GM08714 (cell line): Measurements from ENCODE around the gene MEI4.

ENCODE experiments used
- H3K4me3 ChIP-seq: fragments of 200-500 bp; sonication (Bioruptor generic); 2 replicates; pipeline ENCODE4 v1.5.1; 2014; ENCODE audit warnings: mild to moderate bottlenecking, low read length, inconsistent platforms
- ZNF274 ChIP-seq: IDR thresholded peaks from 2 replicates; pipeline ENCODE4 v1.6.1; 2012; ENCODE audit warnings: mild to moderate bottlenecking, low read depth, low read length

Gene MEI4, protein sequence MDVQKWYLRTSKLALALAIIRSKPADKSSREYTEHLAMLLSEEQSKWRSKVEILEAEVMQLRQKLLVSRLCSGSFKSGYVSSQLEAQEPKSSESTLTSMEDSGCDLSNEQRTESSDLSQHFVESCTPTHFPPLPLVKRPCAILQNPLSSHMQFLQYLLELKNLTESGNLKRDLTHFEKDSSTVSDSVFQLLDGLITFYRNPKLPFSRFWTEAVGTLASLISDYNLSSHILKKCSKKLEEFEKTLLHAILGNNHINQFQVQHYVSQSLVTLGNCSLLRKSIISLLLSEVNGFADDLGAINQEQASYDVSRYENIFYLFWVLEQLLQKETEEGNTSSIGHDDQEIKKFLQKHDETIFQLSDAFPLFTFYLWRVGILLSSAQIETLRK

DNA sequence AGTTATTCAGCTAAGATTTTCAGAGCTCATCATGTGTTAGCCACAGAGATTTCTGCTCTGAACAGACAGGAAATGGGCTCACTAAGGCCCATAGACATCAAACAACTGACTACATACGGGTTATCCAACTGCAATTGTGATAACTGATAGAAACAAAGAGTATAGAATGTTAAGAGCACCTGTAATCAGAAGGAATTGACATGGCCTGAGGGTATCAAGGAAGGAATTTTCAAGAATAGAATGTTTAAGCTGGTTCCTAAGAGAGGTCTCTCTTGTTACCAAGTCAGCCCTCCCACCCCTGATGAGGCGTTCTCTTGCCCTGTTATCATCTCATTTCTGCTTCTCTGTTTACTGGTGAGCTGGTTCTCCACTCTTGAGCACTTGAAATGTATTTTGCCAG is at the start of gene MEI4:
Gene MEI4 (plus strand): TSS at position 301 of the 400 bp plus-strand sequence. CDS start 37,633 bp downstream, outside the sequence.
- no peak for TF ChIP-seq ZNF274
- H3K4me3 ChIP-seq = no peak within 1 kb of the TSS

DNA sequence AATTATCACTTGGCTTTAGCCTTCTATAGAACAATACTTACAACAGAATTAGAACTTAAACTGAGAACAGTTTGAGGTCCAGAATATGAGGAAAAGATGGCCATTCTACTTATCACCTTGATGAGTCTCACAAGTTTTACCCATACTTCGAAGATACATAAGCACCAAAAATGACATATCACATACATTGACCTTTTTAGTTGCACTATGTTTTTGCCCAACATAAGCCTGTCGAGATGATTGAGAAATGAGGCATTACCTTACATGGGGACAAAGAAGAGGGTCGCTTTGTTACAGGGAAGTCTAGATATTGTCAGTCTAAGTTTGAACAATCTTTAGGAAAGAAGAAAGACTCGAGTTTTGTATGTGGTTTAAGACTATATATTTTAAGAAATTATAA is 48.4 kb upstream of the MEI4 start:
- TF ChIP-seq ZNF274 = no peak
- H3K4me3 ChIP-seq = no peak overlapping the region

DNA sequence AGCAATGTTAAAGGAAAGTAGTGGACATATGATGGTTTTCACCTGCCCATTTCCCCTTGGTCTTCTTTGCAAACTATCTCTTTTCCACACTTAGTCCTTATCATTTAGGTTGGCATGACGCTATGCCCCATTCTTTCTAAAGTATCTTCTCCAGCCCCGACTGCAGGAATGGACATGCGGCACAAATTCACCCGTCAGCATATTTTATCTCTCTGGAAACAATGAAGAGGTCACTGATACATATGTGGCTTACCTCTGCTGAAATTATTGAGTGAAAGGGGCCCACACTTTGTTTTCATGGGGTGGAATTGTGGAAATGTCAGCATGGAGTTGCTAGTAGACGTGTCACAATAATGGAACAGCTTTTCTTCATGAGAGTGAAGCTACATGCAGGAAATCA is 45.8 kb upstream of the MEI4 start:
- no peak overlapping the region for H3K4me3 ChIP-seq
- no peak for TF ChIP-seq ZNF274

DNA sequence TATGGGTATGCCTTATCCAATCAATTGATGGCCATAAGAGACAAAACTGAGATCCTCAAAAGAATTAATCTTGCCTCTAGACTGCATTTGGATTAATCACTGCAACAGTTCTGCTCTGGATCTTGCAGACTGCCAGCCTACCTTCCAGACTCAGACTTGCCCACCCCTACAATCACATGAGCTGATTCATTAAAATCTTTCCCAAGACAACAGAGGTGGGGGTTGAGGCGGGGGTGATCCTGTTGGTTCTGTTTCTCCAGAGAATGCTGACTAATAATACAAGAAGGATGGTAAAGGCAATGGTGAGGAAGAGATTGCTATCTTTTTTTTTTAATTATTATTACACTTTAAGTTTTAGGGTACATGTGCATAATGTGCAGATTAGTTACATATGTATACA is 43.7 kb upstream of the MEI4 start:
- no peak for TF ChIP-seq ZNF274
- no peak overlapping the region for H3K4me3 ChIP-seq

DNA sequence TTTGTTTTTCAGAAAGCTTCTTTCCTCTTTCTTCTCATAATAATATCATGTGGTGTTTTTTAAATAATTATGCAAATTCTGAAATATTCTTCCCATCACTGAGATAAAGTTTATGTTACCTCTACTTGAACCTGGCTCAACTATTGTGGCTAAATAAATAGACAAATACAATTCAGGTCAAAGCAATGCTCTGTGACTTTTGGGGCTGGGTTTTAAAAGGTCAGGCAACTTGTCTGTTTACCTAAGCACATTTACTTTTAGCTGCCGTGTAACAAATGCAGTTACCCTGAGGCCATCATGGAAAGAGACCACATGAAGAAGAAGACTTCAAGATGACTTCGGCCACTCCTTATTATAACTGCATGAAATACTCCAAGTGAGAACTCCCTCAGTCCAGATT is 33.7 kb upstream of the MEI4 start:
- H3K4me3 ChIP-seq = no peak overlapping the region
- no peak for TF ChIP-seq ZNF274

DNA sequence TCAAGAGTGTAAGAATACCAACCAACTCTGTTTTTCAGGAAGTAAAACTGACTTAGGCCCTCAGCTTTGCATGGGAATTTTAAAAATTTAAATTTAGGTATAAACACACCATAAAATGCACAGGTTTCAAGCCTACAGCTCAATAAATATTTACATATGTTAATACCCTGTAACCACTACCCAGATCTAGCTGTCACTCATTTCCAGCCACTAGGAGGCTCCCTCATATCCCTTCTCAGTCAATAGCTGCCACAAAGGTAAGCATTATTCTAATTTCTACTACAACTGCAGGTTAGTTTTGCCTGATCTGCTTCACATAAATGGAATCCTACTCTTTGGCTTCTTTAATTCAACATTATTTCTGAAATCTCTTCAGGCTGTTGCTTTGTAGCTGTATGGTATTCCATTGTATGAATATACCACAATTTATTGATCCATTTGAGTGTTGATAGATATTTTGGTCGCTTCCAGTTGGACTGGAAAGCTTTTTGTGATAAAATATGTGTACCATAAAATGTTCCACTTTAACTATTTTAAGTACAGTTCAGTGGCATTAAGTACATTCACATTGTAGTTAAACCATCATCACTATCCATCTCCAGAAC is 32.5 kb upstream of the MEI4 start:
- H3K4me3 ChIP-seq = no peak overlapping the region
- TF ChIP-seq ZNF274 = no peak

DNA sequence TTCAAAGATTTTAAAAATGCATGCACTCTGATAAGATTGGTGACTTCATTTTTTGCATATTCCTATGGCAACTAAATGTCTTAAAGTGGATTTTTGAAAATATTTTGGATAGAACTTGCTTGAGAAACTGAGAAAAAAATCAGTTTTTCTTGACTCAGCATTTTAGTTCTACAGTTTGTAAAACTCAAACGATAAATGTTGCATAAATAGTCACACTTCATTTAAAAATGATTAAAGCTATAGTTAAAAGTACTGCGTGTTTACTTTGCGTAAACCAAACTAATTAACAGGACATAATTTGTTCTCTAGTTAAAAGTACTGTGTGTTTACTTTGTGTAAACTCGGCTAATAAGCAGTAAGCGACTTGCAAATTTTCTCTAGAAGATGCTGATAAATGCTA is 28.3 kb upstream of the MEI4 start:
- no peak overlapping the region for H3K4me3 ChIP-seq
- TF ChIP-seq ZNF274 = no peak

DNA sequence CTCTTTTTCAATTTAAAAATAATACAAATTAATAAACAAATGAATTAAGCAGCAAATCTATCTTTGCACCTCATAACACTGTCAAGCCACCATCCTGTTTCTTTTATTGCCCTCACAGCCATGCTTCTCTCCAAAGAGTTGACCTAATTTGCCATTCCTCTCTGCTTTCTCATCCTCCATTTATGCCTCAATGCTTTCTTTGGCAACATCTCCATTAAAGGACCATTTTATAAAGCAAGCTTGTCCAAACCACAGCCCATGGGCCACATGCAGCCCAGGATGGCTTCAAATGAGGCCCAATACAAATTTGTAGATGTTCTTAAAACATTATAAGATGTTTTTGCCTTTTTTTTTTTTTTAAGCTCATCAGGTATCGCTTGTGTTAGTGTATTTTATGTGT is 26.4 kb upstream of the MEI4 start:
- no peak overlapping the region for H3K4me3 ChIP-seq
- TF ChIP-seq ZNF274 = no peak

DNA sequence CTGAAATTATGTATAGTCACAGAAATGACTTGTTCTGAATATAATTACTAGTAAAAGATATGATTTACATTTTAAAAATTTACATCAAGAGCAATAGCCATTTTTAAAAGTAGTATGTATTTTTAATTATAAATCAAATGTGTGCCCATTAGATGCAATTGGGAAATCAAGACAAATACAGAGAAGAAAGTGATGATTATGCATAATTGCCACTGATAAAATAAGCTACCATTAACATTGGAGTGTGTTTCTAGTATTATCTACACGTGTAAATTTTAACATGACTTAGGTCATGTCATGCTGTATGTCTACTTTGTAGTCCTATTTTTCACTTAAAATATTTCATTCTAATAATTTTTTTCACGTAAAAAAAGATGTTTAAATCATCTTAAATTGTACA is 22.8 kb upstream of the MEI4 start:
- TF ChIP-seq ZNF274 = no peak
- H3K4me3 ChIP-seq = no peak overlapping the region

DNA sequence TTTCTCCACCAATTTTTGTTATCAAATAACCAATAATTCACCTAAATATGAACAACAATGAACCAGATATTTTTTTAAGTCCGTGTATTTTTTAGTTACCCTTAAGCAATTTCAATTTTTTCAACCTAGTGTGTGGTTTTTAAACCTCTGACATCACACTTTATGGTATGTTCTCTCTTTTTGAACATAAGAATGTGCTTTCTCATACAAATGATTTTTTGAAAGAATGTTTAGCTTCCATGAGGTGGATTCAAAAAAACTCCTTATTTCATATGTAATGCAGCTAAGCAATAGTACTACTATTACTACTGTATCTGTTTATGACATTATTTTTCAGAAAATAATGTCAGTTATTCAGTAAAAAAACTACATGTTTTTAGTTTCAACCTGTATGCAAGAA is 19.4 kb upstream of the MEI4 start:
- no peak for TF ChIP-seq ZNF274
- H3K4me3 ChIP-seq = no peak overlapping the region

DNA sequence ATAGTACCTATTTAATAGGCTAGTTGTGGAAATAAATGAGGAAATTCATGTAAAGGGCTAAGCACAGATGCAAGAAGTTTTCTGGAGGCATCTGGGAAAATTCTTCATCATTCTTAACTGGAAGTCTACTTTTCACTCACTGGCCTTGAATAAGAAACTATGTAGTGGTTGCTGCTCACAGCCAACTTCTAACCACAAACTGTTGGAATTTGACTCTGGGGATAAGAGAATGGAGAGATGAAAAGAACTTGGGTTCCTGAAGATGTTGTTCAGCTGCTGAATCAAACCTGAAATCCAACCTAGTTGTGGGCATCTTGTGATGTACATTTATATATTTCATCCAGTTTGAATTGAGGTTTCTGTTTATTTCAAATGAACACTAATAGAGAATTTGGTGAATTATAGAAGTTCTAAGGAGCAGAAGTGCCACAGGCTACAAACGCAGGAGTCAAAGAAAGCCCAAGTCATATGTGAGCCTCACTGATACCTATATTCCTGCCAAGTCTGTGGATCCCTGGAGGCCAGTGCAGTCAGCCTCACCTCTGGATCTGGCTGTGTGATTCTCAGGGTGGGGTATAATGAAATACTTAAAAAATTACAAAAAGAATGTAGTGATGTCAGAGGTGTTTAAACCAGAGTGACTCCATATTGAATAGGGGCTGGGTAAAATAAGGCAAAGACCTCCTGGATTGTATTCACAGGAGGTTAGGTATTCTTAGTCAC is 18.7 kb upstream of the MEI4 start:
- H3K4me3 ChIP-seq = no peak overlapping the region
- TF ChIP-seq ZNF274 = no peak

DNA sequence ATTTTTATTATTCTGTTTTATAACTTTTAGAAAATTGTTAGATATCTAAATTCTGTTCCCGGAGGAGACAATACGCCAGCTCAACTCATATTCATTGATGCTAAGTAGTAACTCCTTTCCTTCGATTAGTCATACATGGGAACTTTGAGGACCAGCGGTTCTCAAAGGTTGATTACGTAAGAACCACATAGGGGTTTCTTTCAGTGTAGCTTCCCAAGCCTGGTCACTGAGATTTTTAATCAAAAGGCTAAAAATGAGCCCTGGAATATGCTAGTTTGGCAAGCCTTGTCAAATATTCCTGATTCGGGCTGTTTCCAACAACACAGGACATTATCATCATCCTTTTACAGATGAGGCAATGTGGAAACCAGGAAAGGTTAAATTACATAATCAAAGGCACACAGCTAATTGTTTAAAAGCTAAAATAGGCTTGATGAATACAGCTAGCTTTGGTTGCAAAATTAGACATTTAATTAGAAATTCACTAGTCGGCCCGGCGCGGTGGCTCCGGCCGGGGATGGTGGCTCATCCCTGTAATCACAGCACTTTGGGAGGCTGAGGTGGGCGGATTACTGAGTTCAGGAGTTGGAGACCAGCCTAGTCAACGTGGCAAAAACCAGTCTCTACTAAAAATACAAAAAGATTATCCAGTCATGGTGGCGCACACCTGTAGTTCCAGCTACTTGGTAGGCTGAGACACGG is 14.6 kb upstream of the MEI4 start:
- no peak overlapping the region for H3K4me3 ChIP-seq
- TF ChIP-seq ZNF274 = no peak

DNA sequence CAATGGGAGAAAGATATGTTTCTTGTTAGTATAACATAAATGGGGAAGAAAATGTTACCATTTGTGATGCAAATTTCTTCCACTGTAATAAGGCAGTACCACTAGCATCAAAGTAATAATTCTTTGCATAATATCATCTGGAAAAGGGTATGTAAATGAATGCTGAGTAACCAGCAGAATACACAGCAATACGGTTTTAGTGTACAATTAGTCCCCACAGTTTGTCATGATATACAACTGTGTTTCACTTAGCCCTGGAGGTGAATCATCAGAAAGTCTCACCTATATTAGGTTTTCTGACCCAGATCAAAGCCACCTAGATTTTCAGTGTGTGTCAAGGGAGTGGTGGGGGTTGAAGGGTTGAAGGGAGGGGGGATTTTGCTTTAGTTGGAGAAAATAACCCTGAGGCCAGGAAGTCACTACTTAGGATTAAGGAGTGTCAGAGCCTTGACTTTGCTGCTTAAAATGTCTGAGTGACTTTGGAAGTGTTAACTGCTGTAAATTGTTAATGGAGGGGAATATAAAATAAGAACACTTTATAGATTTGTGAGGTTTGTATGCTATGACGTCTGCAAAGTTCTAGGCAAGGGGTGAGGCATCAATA is 8.6 kb upstream of the MEI4 start:
- H3K4me3 ChIP-seq = no peak overlapping the region
- no peak for TF ChIP-seq ZNF274

DNA sequence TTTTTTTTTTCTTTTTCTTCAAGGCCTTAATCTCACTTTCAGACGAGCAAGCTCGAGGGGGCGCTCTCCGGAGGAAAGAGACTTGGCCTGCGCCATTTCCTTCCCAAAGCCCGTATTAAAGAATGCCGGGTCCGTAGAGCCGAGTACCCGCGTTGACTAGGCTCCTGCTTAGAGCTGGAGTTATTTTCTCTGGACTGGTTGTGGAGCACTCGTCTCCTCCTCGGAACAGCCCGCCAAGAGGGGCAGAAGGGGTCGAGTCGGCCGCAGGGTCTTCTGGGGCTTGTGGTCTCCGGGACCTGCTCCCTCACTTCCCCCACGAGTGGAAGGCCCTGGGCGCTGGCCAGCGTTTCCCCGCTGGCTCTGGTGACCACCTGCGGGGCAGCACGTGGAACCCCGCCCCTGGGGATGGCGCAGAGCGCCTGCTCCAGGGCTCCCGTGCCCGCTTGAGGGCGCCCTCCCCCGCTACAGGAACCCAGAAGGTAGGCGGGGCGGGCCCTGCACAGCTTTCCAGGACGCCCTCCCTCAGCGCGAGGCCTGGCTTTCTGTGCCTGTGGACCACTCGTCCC is 2.7 kb upstream of the MEI4 start:
- H3K4me3 ChIP-seq = no peak overlapping the region
- TF ChIP-seq ZNF274 = no peak
